ENCODE data around the gene SSBP3. TPM values are rescaled to one million over a fixed set of nuclear protein-coding genes. Genes with fewer than 3 reads are reported as not detected.

Gene SSBP3
- total RNA-seq, 1 donor = 14.5 TPM

- Histone ChIP-seq H3K79me2 (ENCODE audit: insufficient read depth, low read length) (peaks cover 12% of the 10 kb centered on the region), H3K36me3 (ENCODE audit: insufficient read depth, low read length) (no peaks in the 10 kb centered on the region), H3K4me2 (ENCODE audit: insufficient read depth, low read length) (no peak overlapping the region), H3K9me3 (ENCODE audit: low read depth, low read length) (no peaks in the 10 kb centered on the region), H3K4me3 (ENCODE audit: insufficient read depth, low read length) (no peak overlapping the region), H3K27me3 (ENCODE audit: insufficient read depth, low read length) (no peaks in the 10 kb centered on the region), H3K4me1 (ENCODE audit: insufficient read depth, low read length) (no peaks in the 10 kb centered on the region), H2AFZ (ENCODE audit: low read length) (no peak overlapping the region), H4K20me1 (ENCODE audit: insufficient read depth, low read length) (peaks cover 40% of the 10 kb centered on the region), H3K27ac (ENCODE audit: low read depth, low read length) (no peak overlapping the region)
- TF ChIP-seq CTCF (IDR thresholded peaks at IDR 0.05; ENCODE audit: extremely low read depth, low read depth, low read length) = no peak
- no peak for DNase-seq (ENCODE audit: insufficient read length, low spot score, missing footprints)
These were observed 45.8 kb downstream of the SSBP3 start for GRCh38 chr1:54360165-54361005.

GRCh38 chr1:54359393-54360162 lies 46.6 kb downstream of the SSBP3 start:
- H3K4me3 ChIP-seq (ENCODE audit: insufficient read depth, low read length) = no peak overlapping the region
- H3K79me2 ChIP-seq (ENCODE audit: insufficient read depth, low read length) = peaks cover 12% of the 10 kb centered on the region
- H3K4me1 ChIP-seq (ENCODE audit: insufficient read depth, low read length) = no peaks in the 10 kb centered on the region
- DNase-seq (ENCODE audit: insufficient read length, low spot score, missing footprints) = no peak
- H3K36me3 ChIP-seq (ENCODE audit: insufficient read depth, low read length) = no peaks in the 10 kb centered on the region
- no peaks in the 10 kb centered on the region for H3K9me3 ChIP-seq (ENCODE audit: low read depth, low read length)
- no peak overlapping the region for H2AFZ ChIP-seq (ENCODE audit: low read length)
- H3K27ac ChIP-seq (ENCODE audit: low read depth, low read length) = no peak overlapping the region
- no peak for TF ChIP-seq CTCF (IDR thresholded peaks at IDR 0.05; ENCODE audit: extremely low read depth, low read depth, low read length)
- H4K20me1 ChIP-seq (ENCODE audit: insufficient read depth, low read length) = peaks cover 40% of the 10 kb centered on the region
- no peak overlapping the region for H3K4me2 ChIP-seq (ENCODE audit: insufficient read depth, low read length)
- no peaks in the 10 kb centered on the region for H3K27me3 ChIP-seq (ENCODE audit: insufficient read depth, low read length)

GRCh38 chr1:54358503-54359168 lies 47.6 kb downstream of the SSBP3 start:
- Histone ChIP-seq H3K4me3 (ENCODE audit: insufficient read depth, low read length) (no peak overlapping the region), H3K79me2 (ENCODE audit: insufficient read depth, low read length) (peaks cover 10% of the 10 kb centered on the region), H4K20me1 (ENCODE audit: insufficient read depth, low read length) (peaks cover 44% of the 10 kb centered on the region), H3K27me3 (ENCODE audit: insufficient read depth, low read length) (no peaks in the 10 kb centered on the region), H3K27ac (ENCODE audit: low read depth, low read length) (no peak overlapping the region), H3K9me3 (ENCODE audit: low read depth, low read length) (no peaks in the 10 kb centered on the region), H3K4me1 (ENCODE audit: insufficient read depth, low read length) (no peaks in the 10 kb centered on the region), H3K36me3 (ENCODE audit: insufficient read depth, low read length) (no peaks in the 10 kb centered on the region), H3K4me2 (ENCODE audit: insufficient read depth, low read length) (no peak overlapping the region), H2AFZ (ENCODE audit: low read length) (no peak overlapping the region)
- TF ChIP-seq CTCF (IDR thresholded peaks at IDR 0.05; ENCODE audit: extremely low read depth, low read depth, low read length) = no peak
- no peak for DNase-seq (ENCODE audit: insufficient read length, low spot score, missing footprints)

Data from osteoblast (primary cell).